ENCODE data around the gene CYP26B1.

GRCh38 chr2:72183016-72183415 lies 35.4 kb upstream of the CYP26B1 start:
- TF ChIP-seq CTCF (IDR thresholded peaks at IDR 0.05; ENCODE audit: low read length) (no peak), EZH2 (IDR thresholded peaks at IDR 0.05; ENCODE audit: borderline replicate concordance, low read length) (no peak)

Measured in OCI-LY1 (cell line).